Astrocyte of the cerebellum (primary cell): Measurements from ENCODE around the gene RACK1.
A peak's percentile ranks its signal among the peaks of the same experiment; 100 is the strongest.

ENCODE experiments used
- DNase-seq: peaks from one replicate; pipeline ENCODE4 v3.0.0-alpha.2; 2011; ENCODE audit warnings: low read depth
- H3K4me3 ChIP-seq: 2 replicates; pipeline ENCODE4 v1.5.1; 2011; ENCODE audit warnings: mild to moderate bottlenecking, low read depth, low read length, moderate library complexity
- CTCF ChIP-seq: IDR thresholded peaks from 2 replicates; pipeline ENCODE4 v1.5.1; 2012; ENCODE audit warnings: low read length, low read depth, moderate library complexity, mild to moderate bottlenecking; ENCODE audit errors: missing control alignments
- in situ Hi-C: cut with HindIII; loops from 2 replicates; pipeline ENCODE4 v1.10.0; 2017; ENCODE audit warnings: low sequenced_read_pairs

Gene RACK1

GRCh38 chr5:181195249-181195761, 48.4 kb downstream of the RACK1 start:
- TF ChIP-seq CTCF: no peak
- H3K4me3 ChIP-seq: no peak overlapping the region
- in situ Hi-C loops: loop anchor here (5.0 to 10.0 kb wide), 2 partner anchors 52 to 411 kb away; no protein-coding TSS in a partner anchor
- no peak for DNase-seq

- in situ Hi-C loops: loop anchor here (5.0 to 10.0 kb wide), 2 partner anchors 53 to 410 kb away; no protein-coding TSS in a partner anchor
- TF ChIP-seq CTCF: no peak
- H3K4me3 ChIP-seq: no peak overlapping the region
- DNase-seq: no peak
Observed at GRCh38 chr5:181194489-181195248, 49.0 kb downstream of the RACK1 start.

- no peak overlapping the region for H3K4me3 ChIP-seq
- TF ChIP-seq CTCF: no peak
- in situ Hi-C loops: loop anchor here (10.0 kb wide), 1 partner anchor 409 kb away; no protein-coding TSS in a partner anchor
- no peak for DNase-seq
Observed at GRCh38 chr5:181193656-181194055, 50.0 kb downstream of the RACK1 start.

GRCh38 chr5:181192337-181193046, 51.2 kb downstream of the RACK1 start:
- in situ Hi-C loops: loop anchor here (10.0 kb wide), 1 partner anchor 408 kb away; no protein-coding TSS in a partner anchor
- DNase-seq: no peak
- H3K4me3 ChIP-seq: peak overlapping the region; percentile 88
- no peak for TF ChIP-seq CTCF

- in situ Hi-C loops: loop anchor here (10.0 kb wide), 1 partner anchor 407 kb away; no protein-coding TSS in a partner anchor
- DNase-seq: peak; percentile 85
- peak overlapping the region; percentile 88 for H3K4me3 ChIP-seq
- no peak for TF ChIP-seq CTCF
Observed at GRCh38 chr5:181191526-181192336, 52.0 kb downstream of the RACK1 start.
